LoVo (cell line): ENCODE results near the gene DNHD1.
"Not testable (repeated sequence)": the region's sequence is repeated elsewhere in the genome, so short reads cannot be mapped to it uniquely, and the experiment has no call there.

Experiments
- DNase-seq: peaks from one replicate; pipeline ENCODE4 v3.0.0-alpha.2; 2016; ENCODE audit warnings: low spot score

The DNHD1 gene

DNA sequence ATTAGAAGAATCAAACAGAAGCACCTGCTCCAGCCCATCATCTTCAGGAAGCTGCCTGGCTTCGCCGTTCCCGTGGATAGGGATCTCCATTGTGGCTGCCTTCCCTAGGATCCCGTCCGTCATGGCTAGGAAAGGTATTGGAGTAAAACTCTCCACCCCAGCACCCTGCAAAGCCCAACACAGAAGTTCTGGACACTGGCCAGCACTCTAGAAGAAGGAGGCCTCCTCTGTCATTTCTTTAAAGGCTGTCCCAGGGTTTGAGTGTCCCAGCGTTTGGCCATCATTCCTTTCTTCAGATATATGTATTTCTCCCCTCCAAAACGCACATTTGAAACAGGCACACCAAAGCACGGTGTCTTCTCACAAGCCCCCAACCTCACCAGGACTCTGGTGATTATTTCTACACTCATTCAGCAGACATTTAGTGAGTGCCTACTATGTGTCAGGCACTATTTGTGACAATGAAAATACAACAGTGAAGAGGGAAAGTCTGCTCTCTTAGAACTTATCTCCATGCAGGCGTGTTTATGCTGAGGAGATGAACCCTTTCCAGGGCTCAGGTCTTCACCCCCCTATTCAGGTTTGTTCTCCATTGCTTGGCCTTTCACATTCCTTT, 16.7 kb upstream of the DNHD1 start:
- DNase-seq, result no peak

DNA sequence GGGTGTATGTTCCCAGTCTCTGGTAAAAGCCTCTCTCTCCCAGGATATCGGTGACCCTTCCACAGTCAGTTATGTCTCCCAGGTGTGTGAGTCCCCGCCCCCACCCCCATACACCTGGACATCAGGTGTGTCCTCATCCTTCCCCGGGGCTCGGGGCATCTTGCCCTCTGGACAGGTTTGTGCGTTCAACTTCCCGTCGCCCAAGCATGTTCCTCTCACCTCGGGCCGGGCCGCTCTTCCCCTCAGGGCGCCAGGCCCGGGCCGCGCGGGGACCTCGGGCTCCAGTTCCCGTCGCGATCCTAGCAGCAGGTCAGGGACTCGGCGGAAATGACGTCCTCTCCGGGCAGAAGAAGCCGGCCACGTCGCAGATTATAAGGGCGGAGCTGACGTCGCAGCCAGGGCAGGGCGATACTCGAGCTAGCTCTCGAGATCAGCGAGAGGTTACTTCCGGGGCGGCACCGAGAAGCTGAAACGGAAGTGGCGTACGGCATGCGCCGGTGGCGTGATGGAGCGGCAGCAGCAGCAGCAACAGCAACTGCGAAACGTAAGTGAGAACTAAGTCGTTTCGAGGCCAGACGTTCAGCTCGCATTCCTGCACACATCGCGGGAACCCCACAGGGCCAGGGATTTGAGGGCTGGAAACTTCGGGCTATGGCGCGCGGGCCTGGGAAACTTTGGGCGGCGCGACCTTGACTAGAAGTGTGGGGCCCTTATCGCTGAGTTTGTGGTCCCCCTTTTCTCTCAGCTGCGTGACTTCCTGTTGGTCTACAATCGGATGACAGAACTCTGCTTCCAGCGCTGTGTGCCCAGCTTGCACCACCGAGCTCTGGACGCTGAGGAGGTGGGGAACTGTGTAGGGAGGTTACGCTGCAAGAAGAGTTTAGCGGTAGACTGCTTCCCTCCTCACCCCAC, 15.8 kb upstream of the DNHD1 start, which contains the start of the genes ARFIP2 and TIMM10B:
ARFIP2 (minus strand) TSS at position 320 of the 912 bp plus-strand sequence. CDS start 910 bp downstream, outside the sequence.
TIMM10B (plus strand) TSS at position 490 of the 912 bp plus-strand sequence; CDS start at position 506, 16 bp downstream.
- peak; percentile 95 for DNase-seq

DNA sequence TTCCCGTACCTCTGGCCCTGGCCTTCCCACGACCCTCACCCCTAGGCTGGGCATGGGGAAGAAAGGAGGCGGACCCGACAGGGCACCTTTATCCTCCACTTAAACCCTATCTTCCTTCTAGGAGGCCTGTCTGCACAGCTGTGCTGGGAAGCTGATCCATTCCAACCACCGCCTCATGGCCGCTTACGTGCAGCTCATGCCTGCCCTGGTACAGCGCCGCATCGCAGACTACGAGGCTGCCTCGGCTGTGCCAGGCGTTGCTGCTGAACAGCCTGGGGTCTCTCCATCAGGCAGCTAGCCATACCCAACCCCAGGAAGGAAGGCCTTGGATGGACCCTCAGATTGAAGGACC, 15.2 kb upstream of the DNHD1 start:
- DNase-seq, result no peak

DNA sequence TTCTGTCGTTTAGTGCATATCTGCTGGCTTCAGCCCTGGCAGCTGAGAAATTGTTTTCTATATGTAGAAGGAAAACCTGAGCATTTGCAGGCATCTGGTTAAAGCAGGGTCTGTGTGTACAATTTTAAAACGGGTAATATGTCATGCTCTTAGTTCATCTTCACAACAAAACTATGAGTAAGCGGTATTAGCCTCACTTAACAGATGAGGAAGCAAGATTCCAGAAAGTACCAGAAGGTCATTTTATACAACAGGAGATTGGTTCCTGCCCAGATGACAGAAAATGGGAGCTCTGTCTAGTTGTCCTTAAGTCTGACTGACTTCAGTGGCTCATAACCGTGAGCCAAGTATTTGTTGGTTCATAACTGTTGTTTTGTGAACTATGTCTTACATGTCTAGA, 14.6 kb upstream of the DNHD1 start:
- no peak for DNase-seq

DNA sequence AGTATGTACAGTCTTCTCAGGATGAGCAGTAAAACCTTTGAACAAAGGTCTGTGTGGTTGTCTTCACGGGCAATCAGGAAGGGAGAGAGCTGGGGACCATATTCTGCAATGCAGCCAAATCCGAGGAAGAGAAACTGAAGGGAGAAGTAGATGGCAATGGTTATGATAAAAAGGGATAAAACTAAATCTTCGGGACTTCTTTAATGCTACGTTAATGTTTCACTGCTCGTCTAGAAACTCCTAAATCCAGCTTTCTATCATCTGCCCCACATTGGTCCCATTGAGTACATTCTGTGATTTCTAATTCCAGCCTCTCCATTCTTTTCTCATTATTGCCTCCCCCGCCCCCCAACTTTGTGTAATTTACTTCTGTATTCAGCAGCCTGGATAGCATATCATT, 14.1 kb upstream of the DNHD1 start:
- DNase-seq, result no peak

DNA sequence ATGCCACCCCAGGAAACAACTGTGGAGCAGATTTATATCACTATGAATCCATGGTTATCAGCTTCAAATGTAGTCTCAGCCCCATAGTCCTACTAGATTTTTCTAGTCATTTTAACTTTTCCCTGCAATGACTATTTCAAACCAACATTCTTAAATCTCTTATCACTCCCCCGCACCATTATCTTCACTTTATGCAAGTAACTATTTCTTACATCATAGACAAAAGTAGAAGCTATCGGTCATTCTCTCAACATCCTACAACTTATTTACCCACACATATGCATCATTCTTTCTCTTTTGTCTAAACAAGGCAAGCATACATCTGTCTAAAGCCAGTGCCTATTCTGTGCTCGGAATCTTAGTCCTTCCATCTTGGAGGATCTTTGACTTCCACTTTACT, 11.4 kb upstream of the DNHD1 start:
- DNase-seq, result no peak

DNA sequence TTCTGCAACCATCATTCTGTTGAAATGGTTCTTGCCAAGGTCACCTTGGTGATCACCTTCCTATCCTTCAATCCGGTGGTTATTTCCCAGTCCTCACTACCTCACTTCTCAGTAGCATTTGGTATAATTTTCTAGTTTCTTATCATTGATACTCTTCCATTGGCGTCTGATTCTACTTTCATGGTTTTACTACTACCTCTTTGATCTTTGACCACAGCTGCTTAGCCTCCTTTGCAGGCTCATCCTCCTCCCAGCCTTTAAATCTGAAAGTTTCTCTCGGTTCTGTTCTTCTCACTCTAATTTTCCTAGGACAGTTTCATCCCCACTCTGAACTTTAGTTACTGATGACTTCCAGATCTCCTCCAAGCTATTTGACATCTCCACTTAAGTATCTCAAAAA, 10.8 kb upstream of the DNHD1 start:
- DNase-seq, result no peak

DNA sequence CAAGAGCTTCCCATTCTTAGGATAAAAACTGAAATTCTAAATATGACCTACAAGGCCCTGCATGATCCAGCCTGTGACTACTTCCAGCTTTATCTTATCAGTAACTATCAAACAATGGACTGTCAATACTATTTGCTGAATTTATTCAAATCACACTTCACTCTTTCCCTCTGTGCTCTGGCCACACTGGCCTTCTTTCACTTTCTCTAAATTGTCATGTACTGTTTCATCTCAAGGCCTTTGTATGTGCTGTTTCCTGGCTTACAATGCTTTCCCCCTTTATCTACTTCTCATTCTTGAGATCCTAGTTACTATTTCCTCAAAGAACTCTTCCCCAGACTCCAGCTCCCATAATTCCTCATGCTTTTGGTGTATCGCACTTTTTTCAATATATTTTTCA, 10.1 kb upstream of the DNHD1 start:
- no peak for DNase-seq

DNA sequence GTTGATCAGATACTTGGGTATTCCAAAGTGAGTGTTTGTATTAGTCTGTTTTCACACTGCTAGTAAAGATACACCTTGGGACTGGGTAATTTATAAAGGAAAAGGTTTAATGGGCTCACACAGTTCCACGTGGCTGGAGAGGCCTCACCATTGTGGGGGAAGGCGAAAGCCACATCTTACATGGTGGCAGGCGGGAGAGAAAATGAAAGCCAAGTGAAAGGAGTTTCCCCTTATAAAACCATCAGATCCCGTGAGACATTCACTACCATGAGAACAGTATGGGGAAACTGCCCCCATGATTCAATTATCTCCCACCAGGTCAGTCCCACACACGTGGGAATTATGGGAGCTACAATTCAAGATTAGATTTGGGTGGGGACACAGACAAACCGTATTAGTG, 8.7 kb upstream of the DNHD1 start:
- no peak for DNase-seq

DNA sequence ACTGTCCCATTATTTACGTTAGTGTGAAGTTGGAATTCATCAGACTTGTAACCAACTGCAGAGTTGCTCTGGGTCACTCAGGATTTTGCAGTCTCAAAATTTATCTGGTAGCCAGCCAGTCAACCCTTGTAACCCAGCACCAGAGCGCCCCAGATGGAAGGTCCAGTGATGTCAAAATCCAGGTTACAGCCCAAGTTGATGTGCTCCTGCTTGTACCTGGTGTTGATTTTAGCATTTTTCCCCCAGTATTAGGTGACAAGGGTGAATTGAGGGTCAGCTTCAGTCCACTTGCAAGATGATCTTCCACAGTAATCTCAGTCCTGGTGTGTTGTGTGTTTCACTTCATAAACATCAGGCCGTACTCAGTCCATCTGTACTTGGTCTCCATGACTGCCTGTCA, 8.3 kb upstream of the DNHD1 start:
- no peak for DNase-seq

DNA sequence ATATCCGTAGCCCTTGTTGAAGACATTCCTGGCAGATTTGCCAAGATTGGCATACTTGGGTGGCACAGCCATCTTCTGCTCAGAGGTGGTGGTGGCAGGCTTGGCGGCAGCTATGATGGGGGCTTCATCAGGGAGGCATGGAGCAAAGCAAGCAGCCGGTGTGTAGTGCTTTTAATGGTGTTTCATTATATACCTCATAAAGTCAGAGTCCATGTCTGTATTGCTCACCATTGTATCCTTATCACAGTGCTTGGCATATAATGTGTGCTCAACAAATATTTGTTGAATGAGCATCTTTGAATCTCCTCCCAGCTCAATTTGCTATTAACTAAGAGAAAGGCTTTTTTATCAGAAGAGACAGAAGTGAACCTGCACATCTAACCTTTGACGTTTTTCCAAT, 7.8 kb upstream of the DNHD1 start:
- no peak for DNase-seq

DNA sequence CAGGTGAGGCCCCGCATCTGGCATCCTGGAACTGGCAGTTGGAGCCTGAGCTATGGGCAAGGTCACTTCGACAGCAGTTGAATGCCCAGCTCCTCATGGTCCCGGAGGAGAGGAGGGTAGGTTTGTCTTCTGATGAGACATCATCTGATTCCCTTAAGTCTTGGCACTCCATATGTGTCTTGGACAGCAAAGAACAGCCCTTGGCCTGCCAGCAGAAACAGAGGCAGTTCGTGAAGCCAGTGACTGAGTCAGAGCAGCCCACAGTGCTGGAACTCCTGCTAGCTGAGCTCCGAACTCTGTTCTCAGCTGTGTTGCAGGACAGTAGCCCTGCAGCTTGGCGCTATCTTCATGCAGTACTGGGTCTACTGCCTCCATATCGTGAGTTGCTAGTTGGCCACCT, 1.0 kb downstream of the DNHD1 start:
- DNase-seq, result no peak

DNA sequence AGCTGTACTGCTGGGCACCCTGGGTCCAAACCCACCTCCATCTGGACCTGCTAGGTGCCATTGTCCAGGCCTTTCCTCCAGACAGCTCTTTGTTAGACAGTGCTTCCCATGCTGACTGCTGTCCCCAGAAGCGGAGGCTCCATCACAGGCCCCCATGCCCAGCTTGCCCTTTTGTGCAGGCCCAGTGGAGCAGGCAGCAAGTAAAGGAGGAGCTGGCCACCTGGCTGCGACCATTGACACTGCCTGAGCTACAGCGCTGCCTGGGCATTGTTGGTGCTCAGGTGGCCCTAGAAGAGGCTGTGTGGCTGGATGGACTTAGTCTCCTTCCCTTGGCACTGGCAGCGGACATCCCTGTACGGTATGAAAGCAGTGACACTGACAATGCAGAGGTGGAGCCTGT, 1.5 kb downstream of the DNHD1 start:
- no peak for DNase-seq

DNA sequence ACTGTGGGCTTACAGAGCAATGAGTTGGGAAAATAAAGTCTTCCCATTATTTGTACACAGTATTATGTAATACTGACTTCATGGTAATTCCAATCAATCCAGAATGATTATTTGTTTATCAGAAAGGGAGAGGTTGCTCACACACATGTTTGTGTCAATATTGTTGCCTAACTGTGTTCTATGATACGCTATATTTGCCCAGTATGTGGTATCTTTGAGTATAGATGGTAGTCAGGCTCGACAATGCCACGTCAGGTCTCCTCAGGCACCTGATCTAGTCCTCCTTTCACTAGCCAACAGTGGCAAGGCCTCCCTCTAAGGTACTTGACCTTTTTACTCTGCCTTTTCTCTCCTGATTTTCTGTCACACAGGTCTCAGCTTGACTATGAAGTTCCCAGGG, 5.3 kb downstream of the DNHD1 start:
- no peak for DNase-seq

DNA sequence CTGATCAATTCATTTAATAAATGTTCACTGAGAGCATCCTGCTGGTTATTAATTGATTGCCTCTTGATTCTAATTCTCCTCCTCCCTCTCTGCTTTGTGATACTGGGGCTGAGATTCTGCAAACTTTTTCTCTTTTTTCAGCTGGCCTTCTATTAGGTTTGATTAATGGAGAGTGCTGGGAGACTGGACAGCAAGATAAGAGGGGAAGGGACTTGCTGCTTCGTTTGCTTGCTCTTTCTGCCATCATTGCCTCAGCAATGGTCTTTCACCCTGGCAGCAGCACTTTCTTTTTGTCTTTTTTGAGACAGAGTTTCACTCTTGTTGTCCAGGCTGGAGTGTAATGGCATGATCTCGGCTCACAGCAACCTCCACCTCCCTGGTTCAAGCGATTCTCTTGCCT, 7.1 kb downstream of the DNHD1 start:
- DNase-seq, result no peak

DNA sequence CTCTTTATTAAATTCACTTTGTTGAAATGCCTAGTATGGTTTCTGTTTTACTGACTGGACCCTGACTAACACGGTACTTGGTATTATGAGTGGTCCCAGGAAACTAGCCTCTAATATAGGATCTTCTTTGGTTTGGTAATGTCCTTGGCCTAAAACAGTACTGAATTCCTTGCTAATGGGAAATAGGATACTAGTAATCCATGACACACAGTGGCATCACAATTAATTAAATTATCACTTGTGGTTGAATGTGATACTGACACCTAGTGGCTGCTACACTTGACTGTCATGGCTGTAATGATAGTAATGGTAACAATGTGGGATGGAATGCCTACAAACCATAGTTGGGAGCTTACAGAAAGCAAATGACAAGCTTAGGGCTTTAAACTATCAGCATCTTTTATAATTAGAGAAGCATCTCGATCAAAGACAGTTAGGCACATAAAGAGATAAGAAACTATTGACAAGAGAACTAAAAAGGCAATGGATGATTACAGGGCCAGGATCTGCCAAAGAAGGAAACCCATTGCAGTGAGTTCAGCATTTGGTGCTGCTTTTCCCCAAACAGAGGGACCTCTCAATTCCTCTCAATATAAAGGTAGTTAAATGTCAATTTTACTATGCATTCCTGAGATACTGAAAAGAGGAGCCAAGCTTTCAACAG, 8.6 kb downstream of the DNHD1 start:
- DNase-seq, result peak; percentile 19

DNA sequence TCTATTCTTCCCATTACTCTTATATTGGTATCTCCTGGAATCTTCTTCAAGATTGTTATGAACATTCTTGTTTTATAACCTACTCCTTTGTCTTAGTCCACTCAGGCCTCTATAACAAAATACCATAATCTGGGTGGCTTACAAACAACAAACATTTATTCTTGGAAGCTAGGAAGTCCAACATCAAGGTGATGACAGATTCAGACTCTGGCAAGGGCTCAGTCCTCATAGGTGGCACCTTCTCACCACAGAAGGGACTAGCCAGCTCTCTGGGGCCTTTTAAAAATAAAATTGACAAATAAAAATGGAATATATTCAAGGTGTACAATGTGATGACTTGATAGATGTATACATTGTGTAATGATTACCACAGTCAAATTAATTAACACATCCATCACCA, 19.8 kb downstream of the DNHD1 start:
- DNase-seq, result no peak

DNA sequence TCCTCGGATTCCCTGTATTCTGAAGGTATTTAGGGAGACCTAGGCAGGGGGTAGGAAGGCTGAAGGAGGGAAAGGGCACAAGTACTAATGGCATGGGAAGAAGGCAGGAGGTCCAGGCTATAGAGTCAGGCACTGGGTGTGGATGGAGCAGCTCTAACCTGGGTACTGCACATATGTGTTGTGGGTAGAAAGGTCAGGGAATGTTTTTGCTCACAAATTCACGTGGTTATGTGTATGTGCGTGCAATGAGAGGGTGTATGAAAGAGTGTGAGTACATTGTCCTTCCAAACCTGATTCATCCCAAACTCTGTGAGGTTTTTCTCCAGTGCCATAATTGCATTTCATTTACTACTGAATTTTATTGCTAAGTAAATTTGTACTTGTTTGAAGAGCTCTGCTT, 23.2 kb downstream of the DNHD1 start:
- DNase-seq, result no peak

DNA sequence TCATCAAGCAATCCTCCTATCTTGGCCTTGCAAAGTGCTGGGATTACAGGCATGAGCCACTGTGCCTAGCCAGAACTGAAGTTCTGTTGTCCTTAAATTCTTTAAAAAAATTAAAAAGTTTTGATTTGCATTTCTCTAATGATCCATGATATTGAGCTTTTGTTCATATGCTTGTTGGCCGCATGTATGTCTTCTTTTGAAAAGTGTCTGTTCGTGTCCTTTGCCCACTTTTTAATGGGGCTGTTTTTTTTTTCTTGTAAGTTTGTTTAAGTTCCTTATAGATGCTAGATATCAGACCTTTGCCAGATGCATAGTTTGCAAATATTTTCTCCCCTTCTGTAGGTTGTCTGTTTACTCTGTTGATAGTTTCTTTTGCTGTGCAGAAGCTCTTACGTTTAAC, 24.9 kb downstream of the DNHD1 start:
- not testable (repeated sequence) for DNase-seq

DNA sequence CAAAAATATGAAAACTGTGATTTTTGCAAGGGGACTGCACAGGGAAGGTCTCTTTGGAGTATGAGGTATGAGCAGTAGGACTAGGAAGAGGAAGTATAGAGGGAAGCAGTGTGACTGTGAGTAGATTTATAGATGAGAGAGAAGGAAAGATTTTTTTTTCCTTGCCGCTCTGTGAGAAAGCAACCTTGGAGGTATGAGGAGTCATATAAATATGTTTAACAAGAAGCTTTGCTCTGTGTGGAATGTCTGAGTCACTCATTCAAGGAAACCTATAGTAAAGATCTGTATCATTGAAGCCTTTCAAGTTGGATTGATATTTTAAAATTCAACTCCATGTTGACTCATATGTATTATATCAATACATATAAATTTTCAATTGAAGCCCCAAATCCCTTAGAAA, 26.2 kb downstream of the DNHD1 start:
- DNase-seq, result peak; percentile 55

DNA sequence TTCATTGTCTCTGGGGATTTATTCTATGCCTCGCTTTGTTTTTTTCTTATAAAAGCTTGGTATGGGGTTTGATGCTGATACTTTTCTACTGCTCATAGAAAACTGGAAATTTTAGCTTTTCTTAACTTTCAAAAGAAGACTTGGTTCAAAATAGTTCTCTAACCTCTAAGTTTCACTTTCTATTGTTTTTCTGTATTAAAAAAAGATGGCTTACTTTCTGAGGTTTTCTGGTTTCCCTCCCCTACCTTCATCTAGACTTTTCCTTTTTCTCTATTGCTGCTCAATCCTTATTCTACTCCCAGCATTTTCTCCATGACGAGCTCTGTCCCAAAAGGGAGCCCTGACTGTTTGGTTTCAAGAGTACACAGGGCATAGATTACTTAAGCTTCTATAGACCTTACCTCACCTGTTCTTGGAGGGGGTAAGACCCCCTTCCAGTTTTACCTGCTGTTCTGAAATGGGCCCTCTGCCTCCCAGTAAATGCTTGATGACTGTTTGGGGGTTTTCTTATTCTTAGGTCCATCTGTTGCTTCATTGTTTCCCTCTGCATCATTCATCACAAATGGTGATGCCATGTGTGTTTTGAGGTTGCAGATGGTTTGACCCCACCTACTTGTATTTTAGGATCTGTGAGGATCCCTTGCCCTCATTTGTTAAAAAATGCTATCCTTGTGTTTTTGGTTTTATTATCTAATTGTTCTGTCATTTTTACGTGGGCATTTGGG, 29.5 kb downstream of the DNHD1 start:
- DNase-seq, result no peak

DNA sequence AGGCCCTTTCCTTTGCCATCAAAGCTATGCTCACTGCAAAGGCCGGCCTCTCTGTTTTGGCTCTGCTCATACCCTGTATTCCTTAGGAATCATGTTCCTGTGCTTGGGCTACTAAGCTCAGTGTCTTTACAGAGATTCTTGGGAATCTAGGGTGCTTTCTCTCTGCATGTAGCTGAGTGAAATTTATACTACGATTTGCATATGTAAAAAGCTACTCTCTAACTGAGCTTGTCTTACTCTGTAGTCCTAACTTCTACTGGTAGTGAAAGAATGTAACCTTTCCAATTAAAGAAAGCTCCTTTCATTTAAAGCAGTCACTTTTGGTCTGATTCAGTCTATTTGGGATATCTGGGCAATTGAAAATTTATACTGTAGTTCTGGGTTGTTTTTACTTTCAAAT, 32.2 kb downstream of the DNHD1 start:
- DNase-seq, result no peak
